GM19395 (cell line): ENCODE measurements around the gene PALS1.
"Not testable (repeated sequence)": the region's sequence is repeated elsewhere in the genome, so short reads cannot be mapped to it uniquely, and the experiment has no call there.

Source experiments
- ATAC-seq: cut with Tn5 transposase; IDR thresholded peaks from one replicate; pipeline ENCODE4 v1.9.1; 2021; ENCODE audit warnings: mild to moderate bottlenecking, moderate library complexity; ENCODE audit not compliant: unreplicated experiment

PALS1 gene

DNA sequence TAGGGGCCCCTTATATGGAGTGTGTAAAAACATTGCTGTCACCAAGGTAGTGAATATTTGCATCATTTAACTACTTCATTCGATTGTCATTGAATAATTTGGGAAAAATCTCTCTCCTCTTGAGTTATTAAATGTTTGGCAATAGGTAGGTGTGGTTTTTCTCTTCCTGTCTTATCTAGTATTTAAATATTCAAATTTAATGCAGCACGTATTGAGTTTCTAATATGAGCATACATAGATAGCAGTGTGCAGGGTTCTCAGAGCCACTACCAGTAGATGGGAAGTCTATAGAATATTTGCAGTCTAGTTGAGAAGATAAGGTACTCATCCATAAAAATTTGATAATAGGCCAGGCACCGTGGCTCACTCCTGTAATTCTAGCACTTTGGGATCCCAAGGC lies 16.7 kb downstream of the PALS1 start:
- ATAC-seq = no peak

DNA sequence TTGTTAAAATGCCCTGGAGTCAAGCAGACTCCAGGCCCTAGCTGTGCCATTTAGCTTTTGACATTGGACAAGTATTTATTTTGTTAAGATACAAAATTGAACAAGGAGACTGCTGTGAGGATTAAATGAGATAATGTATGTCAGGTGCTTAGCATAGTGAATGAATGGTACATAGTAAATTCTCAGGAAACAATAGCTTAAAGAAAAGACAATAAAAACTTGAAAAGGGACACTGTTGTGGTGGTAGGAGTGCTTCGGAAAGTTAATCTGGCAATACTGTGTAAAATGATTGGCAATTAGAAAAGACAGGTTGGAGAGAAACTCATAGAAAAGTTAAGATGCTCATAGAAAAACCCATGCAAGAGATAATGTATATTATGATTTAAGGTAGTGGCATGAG lies 19.7 kb downstream of the PALS1 start:
- no peak for ATAC-seq

DNA sequence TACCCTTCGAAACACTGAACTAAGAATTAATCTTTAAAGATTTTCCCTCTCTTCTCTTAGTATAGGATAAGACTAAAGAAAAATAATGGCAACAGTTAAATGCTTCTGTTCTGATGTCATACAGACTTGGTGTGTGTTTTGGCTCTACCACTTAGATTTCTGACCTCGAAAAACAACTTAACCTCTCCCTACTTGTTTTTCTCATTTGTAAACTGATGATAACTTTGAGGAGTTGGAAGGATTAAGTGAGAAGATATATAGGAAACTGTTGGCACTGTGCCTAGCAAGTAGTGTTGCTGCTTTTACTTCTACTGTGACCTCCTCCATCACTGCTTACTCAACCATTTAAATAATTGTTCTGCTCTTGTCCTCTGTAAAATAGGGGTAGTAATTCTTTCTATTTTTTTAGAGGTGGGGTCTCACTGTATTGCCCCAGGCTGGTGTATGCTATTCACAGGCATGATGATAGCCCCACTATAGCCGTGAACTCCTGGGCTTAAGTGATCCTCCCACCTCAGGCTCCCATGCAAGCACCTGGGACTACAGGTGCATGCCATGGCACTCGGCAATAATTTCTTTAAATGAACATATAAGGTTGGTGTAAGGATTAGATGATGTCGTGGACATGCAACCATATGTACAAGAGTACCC lies 22.4 kb downstream of the PALS1 start:
- no peak for ATAC-seq

DNA sequence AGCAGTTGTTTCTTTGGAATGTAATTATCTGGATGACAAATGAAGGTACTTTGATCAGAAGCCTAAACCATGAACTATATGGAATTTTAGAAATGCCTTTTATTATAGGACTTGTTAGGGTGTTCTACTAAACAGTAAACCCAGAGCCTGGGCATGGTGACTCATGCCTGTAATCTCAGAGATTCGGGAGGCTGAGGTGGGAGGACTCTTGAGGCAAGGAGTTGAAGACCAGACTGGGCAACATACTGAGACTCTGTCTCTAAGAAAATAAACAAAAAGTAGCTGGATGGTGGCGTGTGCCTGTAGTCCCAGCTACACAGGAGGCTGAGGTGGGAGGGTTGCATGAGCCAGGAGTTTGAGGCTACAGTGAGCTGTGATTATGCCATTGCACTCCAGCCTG lies 23.9 kb downstream of the PALS1 start:
- ATAC-seq = no peak

DNA sequence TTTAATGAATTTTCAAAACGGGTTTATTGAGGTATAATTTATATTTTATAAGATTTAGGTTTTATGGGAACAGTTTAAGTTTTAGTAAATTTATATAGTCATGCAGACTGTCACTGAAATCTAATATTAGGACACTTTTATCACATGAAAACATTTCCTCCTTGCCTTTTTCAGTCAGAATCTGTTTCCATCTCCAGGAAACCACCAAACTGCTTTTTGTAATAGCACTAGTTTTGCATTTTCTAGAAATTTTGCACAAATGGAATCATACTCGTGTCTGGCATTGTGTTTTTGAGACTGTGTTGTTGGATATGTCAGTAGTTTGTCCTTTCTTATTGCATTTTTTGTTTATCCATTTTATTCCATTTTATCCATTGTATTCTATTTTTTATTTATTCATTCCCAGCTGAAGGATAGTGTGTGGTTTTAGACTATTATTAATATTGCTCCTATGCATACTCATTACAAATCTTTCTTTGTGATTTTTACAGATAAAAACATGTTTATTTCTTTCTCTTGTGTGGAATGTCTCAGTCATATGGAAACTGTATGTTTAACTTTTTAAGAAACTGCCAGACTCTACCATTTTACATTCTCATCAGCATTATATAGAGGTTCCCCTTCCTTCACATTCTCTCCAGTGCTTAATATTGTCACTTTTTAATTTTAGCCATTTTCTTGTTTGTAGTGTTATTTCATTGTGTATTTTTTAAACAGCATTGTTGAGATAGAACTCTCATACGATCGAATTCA lies 26.5 kb downstream of the PALS1 start:
- no peak for ATAC-seq

DNA sequence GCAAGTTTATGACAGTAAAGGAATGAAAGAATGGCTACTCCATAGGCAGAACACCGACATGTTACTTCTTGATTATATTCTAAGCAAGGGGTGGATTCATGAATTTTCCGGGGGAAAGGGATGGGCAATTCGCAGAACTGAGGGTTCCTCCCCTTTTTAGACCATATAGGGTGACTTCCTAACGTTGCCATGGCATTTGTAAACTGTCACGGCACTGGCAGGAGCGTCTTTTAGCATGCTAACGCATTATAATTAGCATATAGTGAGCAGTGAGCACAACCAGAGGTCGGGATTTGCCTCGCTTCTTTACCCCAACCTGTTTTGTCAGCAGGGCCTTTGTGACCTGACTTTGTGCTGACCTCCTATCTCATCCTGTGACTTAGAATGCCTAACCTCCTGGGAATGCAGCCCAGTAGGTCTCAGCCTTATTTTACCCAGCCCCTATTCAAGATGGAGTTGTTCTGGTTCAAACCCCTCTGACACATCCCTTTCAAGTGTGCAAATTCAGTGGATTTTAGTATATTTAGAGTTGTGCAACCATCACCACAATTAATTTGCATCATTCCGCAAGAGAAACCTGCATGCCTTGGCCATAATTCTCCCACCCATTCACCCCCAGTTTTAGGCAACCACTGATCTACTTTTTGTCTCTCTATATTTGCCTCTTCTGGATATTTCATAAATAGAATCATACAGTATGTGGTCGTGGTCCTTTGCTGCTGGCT lies 27.4 kb downstream of the PALS1 start:
- ATAC-seq = no peak

DNA sequence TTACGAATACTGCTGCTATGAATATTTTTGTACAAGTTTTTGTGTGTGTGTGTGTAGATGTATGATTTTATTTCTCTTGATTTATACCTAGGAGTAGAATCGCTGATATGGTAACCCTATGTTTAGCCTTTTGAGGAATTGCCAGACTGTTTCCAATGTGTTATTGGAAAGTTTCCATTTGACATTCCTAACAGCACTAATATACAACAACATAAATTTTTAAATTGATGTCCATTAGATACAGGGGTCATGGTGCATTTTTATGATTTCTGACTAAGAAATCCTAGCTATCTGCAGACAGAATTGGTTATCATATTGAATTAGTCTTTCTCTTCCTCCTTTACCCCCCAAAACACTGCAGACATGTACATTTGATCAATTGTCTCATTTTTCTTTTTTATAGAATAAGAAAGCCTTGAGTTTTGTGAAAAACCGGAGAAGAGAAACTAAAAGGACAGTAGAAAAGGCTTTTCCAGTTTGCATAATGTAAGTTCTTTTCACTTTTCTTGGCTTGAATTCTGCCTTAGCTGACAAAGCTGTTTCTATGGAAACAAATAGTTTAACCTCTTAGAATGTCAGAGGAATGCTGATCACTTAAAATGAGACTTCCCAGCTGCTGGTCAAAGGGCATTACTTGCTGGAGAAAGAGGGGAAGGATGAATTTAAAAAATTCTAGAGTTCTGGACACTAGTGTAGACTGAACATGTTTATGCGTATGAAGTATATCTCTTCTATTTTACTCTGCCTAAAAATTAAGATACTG lies 28.2 kb downstream of the PALS1 start:
- ATAC-seq = no peak

DNA sequence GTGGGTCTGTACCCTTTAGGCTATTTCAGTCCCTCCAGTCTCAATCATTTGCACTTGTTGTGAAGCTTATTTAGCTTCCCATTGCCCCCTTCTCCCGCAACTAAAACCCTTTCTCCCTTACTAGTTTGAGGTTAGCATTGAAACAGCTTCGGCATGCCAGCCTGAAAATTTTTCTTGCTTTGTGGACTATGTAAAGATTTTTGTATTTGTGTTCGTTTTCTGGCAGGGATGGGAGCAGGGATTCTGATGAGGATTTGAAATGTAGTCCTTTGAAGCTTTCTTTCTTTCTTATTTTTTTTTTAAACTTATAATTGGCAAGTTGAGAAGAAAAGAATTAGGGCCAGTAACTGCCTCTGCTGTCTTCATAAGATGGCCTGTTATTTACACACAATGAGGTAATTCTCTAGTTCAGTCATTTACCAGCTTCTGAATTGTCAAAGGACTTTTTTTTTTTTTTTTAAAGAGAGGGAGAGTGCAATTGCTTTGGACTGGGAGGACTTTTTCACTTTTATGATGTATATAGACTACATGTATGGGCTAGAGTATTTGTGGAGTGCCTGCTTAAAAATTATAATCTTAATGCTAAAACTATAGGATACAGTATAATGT lies 29.0 kb downstream of the PALS1 start:
- no peak for ATAC-seq

DNA sequence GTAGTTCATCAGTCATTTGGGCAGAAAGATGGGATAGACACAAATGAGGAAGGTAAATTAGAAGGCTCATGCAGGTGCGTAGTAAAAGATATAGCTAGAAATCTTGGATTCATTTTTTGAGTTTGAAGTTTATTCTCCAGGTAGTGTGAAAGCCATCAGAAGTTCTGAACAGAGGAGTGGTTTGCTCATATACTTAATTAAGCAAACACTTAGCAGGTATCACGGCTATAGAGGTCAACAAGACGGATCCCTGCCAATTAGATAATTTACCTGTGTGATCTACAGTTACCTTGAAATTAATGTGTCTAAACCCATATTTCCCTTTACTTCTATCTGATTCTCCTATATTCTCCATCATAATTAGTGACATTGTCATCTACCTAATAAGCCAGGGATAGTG lies 29.7 kb downstream of the PALS1 start:
- no peak for ATAC-seq

DNA sequence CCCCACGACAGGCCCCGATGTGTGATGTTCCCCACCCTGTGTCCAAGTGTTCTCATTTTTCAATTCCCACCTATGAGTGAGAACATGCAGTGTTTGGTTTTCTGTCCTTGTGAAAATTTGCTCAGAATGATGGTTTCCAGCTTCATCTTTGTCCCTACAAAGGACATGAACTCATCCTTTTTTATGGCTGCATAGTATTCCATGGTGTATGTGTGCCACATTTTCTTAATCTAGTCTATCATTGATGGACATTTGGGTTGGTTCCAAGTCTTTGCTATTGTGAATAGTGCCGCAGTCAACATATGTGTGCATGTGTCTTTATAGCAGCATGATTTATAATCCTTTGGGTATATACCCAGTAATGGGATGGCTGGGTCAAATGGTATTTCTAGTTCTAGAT lies 32.0 kb downstream of the PALS1 start:
- not testable (repeated sequence) for ATAC-seq

DNA sequence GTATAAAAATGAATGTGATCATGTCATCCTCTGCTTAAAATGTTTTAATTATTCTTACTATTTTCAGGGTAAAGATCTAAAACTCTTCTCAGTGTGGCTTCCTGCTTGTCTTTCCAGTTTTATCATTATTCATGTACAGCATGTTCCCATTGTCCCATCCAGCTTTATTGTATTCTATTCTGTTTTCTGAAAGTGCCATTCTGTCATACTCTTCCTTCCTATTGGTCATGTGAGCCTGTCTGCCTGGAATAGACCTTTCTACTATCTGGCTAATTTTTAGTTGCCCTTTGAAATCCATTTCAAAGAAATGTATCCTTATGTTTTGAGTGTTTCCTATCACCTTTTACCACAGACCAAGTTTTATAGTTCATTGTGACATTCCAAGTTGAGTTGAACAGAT lies 34.9 kb downstream of the PALS1 start:
- ATAC-seq = no peak

DNA sequence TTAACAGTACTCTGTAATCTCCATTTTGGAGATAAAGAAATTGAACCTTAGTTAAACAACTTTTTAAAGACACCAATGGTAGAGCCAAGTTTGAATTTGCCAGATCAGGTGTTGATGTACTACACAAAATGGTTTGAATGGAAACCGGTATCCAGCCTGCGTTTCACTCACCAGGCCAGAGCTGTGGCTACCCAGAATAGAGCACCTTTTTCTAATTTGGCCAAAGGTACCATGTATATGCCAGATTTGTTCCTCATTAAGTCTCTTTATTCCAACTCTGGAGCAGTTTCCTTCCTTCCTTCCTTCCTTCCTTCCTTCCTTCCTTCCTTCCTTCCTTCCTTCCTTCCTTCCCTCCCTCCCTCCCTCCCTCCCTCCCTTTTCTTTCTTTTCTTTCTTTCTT lies 39.3 kb downstream of the PALS1 start:
- no peak for ATAC-seq

DNA sequence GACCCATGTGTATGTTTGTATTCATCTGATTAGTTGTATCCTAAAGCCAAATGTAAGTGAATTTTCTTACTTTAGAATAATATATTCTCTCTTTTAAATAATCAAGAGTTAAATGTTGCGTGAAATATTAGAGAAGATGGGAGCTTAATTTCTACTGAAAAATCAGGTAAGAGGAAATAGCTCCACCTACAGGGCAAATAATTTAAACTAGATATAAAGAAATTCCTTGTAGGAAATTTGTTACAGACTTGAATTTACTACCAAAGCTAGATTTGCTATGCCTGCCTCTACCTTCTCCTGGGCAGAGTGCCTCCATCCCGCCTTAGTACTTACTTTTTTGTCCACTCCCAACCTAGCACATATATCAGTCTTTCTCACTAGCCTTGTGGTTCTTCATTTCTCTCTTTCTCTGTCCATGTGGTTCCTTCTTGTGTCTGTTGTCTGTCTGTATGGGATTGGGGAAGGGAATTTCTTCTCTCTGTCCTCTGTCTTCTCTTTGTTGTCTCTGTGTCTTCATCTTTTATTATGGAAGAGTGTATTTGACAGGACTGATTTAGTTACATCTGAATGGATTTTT lies 44.7 kb downstream of the PALS1 start:
- ATAC-seq = no peak
